Measurements from ENCODE around the gene KRT40.

GRCh38 chr17:41001795-41002194 lies 17.7 kb upstream of the KRT40 start:
- TF ChIP-seq CTCF (conservative IDR thresholded peaks at IDR 0.05; ENCODE audit: low read length) (no peak), EZH2phosphoT487 (IDR thresholded peaks at IDR 0.05; ENCODE audit: borderline replicate concordance) (no peak)

Data from Loucy (cell line).